GM19324 (cell line): Measurements from ENCODE around the gene GALNT10.

ENCODE experiments used
- ATAC-seq: cut with Tn5 transposase; IDR thresholded peaks from one replicate; pipeline ENCODE4 v1.9.1; 2021; ENCODE audit warnings: mild to moderate bottlenecking, moderate library complexity; ENCODE audit not compliant: unreplicated experiment, low FRiP score

GALNT10 gene

GRCh38 chr5:154368041-154368800 lies 177.7 kb downstream of the GALNT10 start:
- ATAC-seq = no peak

GRCh38 chr5:154369682-154370081 lies 179.1 kb downstream of the GALNT10 start:
- no peak for ATAC-seq

- no peak for ATAC-seq
Measured at GRCh38 chr5:154370119-154370518, 179.6 kb downstream of the GALNT10 start.

GRCh38 chr5:154370813-154371212 lies 180.3 kb downstream of the GALNT10 start:
- ATAC-seq = no peak

- ATAC-seq = no peak
Measured at GRCh38 chr5:154371687-154372086, 181.2 kb downstream of the GALNT10 start.

GRCh38 chr5:154372661-154373060 lies 182.1 kb downstream of the GALNT10 start:
- ATAC-seq = no peak

GRCh38 chr5:154373326-154373725 lies 182.8 kb downstream of the GALNT10 start:
- no peak for ATAC-seq

- ATAC-seq = no peak
Measured at GRCh38 chr5:154373729-154374179, 183.2 kb downstream of the GALNT10 start.

GRCh38 chr5:154374264-154374663 lies 183.7 kb downstream of the GALNT10 start:
- ATAC-seq = no peak

GRCh38 chr5:154375329-154376008 lies 184.9 kb downstream of the GALNT10 start:
- ATAC-seq = no peak

- ATAC-seq = no peak
Measured at GRCh38 chr5:154376481-154376880, 185.9 kb downstream of the GALNT10 start.

GRCh38 chr5:154377754-154378533 lies 187.4 kb downstream of the GALNT10 start:
- ATAC-seq = no peak

- no peak for ATAC-seq
Measured at GRCh38 chr5:154380263-154380662, 189.7 kb downstream of the GALNT10 start.

- peak; percentile 99 for ATAC-seq
Measured at GRCh38 chr5:154384480-154385235, 194.1 kb downstream of the GALNT10 start.

- no peak for ATAC-seq
Measured at GRCh38 chr5:154385236-154385512, 194.6 kb downstream of the GALNT10 start.

- ATAC-seq = no peak
Measured at GRCh38 chr5:154386952-154387629, 196.6 kb downstream of the GALNT10 start.

GRCh38 chr5:154388842-154389241 lies 198.3 kb downstream of the GALNT10 start:
- no peak for ATAC-seq

GRCh38 chr5:154390096-154390495 lies 199.6 kb downstream of the GALNT10 start:
- no peak for ATAC-seq

GRCh38 chr5:154390746-154391359 lies 200.3 kb downstream of the GALNT10 start:
- ATAC-seq = no peak

GRCh38 chr5:154391788-154392187 lies 201.3 kb downstream of the GALNT10 start:
- ATAC-seq = no peak
